ENCODE measurements around the gene PELI2.

Gene PELI2

DNA sequence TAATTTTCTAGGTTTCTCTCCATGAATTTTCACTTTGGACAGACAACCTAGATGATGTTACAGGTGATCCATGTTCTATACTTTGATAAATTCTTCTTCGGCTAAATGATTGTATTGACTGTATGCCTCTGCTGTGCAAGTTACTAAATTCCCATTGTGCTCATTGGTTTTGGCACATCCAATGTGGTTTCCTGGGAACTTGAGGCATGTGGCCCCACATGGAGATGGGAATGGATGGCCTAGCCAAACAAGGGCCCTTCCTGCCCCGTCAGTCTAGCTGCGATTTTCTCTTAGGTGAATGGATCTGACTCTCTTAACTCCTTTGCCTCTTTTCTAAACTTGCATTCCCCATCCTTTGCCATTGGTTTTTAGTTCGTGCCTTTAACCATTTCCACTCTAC is 186.2 kb downstream of the PELI2 start:
- ATAC-seq = no peak
- TF ChIP-seq CSRNP3 (CRISPR knock-in tag; IDR thresholded peaks at IDR 0.05) = no peak
- no peak for TF ChIP-seq ISL1 (CRISPR knock-in tag; IDR thresholded peaks at IDR 0.05)
- no peak for TF ChIP-seq CREB5 (CRISPR knock-in tag; IDR thresholded peaks at IDR 0.05; ENCODE audit: low read depth)
- no peak for TF ChIP-seq TSHZ2 (CRISPR knock-in tag; IDR thresholded peaks at IDR 0.05)
- no peak for TF ChIP-seq OSR1 (CRISPR knock-in tag; IDR thresholded peaks at IDR 0.05)
- TF ChIP-seq ZFP3 (CRISPR knock-in tag; IDR thresholded peaks at IDR 0.05) = no peak
- TF ChIP-seq RARB (CRISPR knock-in tag; IDR thresholded peaks at IDR 0.05) = no peak
- no peak for TF ChIP-seq ZNF70 (CRISPR knock-in tag; IDR thresholded peaks at IDR 0.05)
- TF ChIP-seq GLIS3 (CRISPR knock-in tag; IDR thresholded peaks at IDR 0.05) = no peak
- TF ChIP-seq, protein P1, sequence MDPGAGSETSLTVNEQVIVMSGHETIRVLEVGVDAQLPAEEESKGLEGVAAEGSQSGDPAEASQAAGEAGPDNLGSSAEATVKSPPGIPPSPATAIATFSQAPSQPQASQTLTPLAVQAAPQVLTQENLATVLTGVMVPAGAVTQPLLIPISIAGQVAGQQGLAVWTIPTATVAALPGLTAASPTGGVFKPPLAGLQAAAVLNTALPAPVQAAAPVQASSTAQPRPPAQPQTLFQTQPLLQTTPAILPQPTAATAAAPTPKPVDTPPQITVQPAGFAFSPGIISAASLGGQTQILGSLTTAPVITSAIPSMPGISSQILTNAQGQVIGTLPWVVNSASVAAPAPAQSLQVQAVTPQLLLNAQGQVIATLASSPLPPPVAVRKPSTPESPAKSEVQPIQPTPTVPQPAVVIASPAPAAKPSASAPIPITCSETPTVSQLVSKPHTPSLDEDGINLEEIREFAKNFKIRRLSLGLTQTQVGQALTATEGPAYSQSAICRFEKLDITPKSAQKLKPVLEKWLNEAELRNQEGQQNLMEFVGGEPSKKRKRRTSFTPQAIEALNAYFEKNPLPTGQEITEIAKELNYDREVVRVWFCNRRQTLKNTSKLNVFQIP (CRISPR knock-in tag; IDR thresholded peaks at IDR 0.05; ENCODE audit: borderline replicate concordance, low read depth) = no peak
- no peak for TF ChIP-seq ZC3H10 (CRISPR knock-in tag; IDR thresholded peaks at IDR 0.05)
- TF ChIP-seq ARNTL (CRISPR knock-in tag; IDR thresholded peaks at IDR 0.05; ENCODE audit: borderline replicate concordance, low read depth) = no peak
- no peak for TF ChIP-seq BACH2 (CRISPR knock-in tag; IDR thresholded peaks at IDR 0.05; ENCODE audit: borderline replicate concordance)
- no peak for TF ChIP-seq ZNF8 (CRISPR knock-in tag; IDR thresholded peaks at IDR 0.05)
- TF ChIP-seq CSDC2 (CRISPR knock-in tag; IDR thresholded peaks at IDR 0.05) = no peak
- no peak for TF ChIP-seq ZNF565 (CRISPR knock-in tag; conservative IDR thresholded peaks at IDR 0.05; ENCODE audit: low read depth)
- no peak for TF ChIP-seq TCF4 (CRISPR knock-in tag; IDR thresholded peaks at IDR 0.05; ENCODE audit: borderline replicate concordance)
- no peak for TF ChIP-seq ESRRG (CRISPR knock-in tag; IDR thresholded peaks at IDR 0.05)
- TF ChIP-seq TOX (CRISPR knock-in tag; IDR thresholded peaks at IDR 0.05; ENCODE audit: borderline replicate concordance) = no peak

DNA sequence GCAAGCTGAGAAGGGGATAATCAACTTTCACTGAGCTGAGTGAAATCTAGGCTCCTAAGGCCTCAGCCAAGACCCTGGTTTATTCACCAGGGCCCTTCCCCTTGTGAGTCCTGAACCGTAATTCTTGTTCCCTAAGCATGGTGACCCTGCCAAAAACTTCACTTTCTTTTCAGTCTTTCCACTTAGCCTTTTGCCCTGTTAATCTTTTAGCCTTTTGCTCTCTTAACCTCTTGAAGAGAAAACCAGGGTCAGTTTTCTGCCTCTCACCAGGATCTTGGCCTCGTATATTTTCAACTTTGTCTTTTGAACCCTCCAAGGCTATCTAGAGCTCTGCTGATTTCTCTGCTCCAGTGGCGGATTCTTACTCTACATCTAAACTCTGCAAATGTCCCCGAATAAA is 191.0 kb downstream of the PELI2 start:
- no peak for TF ChIP-seq RARB (CRISPR knock-in tag; IDR thresholded peaks at IDR 0.05)
- TF ChIP-seq BACH2 (CRISPR knock-in tag; IDR thresholded peaks at IDR 0.05; ENCODE audit: borderline replicate concordance) = no peak
- TF ChIP-seq SNAI2 (CRISPR knock-in tag; IDR thresholded peaks at IDR 0.05) = no peak
- no peak for TF ChIP-seq CSDC2 (CRISPR knock-in tag; IDR thresholded peaks at IDR 0.05)
- TF ChIP-seq TOX (CRISPR knock-in tag; IDR thresholded peaks at IDR 0.05; ENCODE audit: borderline replicate concordance) = no peak
- TF ChIP-seq CREB5 (CRISPR knock-in tag; IDR thresholded peaks at IDR 0.05; ENCODE audit: low read depth) = no peak
- TF ChIP-seq ZNF70 (CRISPR knock-in tag; IDR thresholded peaks at IDR 0.05) = no peak
- TF ChIP-seq TCF4 (CRISPR knock-in tag; IDR thresholded peaks at IDR 0.05; ENCODE audit: borderline replicate concordance) = no peak
- TF ChIP-seq GLIS3 (CRISPR knock-in tag; IDR thresholded peaks at IDR 0.05) = no peak
- TF ChIP-seq ZNF8 (CRISPR knock-in tag; IDR thresholded peaks at IDR 0.05) = no peak
- TF ChIP-seq CSRNP3 (CRISPR knock-in tag; IDR thresholded peaks at IDR 0.05) = no peak
- no peak for TF ChIP-seq ZFP3 (CRISPR knock-in tag; IDR thresholded peaks at IDR 0.05)
- TF ChIP-seq, protein P1 (CRISPR knock-in tag; IDR thresholded peaks at IDR 0.05; ENCODE audit: borderline replicate concordance, low read depth) = no peak
- TF ChIP-seq PPARA (CRISPR knock-in tag; IDR thresholded peaks at IDR 0.05; ENCODE audit: borderline replicate concordance) = no peak
- no peak for TF ChIP-seq ARNTL (CRISPR knock-in tag; IDR thresholded peaks at IDR 0.05; ENCODE audit: borderline replicate concordance, low read depth)
- no peak for TF ChIP-seq OSR1 (CRISPR knock-in tag; IDR thresholded peaks at IDR 0.05)
- no peak for TF ChIP-seq ISL1 (CRISPR knock-in tag; IDR thresholded peaks at IDR 0.05)
- no peak for TF ChIP-seq ZNF565 (CRISPR knock-in tag; conservative IDR thresholded peaks at IDR 0.05; ENCODE audit: low read depth)
- no peak for ATAC-seq

All from SK-N-SH treated with all-trans-retinoic acid at 6 μM for 48 hours (cell line).